GM21360 (cell line): ENCODE data around the gene ELN.
"Not testable (repeated sequence)": the region's sequence is repeated elsewhere in the genome, so short reads cannot be mapped to it uniquely, and the experiment has no call there.

Source experiments
- ATAC-seq: cut with Tn5 transposase; IDR thresholded peaks from one replicate; pipeline ENCODE4 v1.9.1; 2021; ENCODE audit warnings: mild to moderate bottlenecking, moderate library complexity; ENCODE audit not compliant: unreplicated experiment

Gene ELN

GRCh38 chr7:74027683-74028320 is at the start of gene ELN:
TSS of gene ELN (plus strand) at chr7:74028173. CDS start at chr7:74028188, 15 bp downstream.
- no peak for ATAC-seq

- ATAC-seq = no peak
Measured at GRCh38 chr7:73978661-73979563, 49.1 kb upstream of the ELN start.

GRCh38 chr7:73979656-73980055 is 48.3 kb upstream of the ELN start:
- ATAC-seq = not testable (repeated sequence)

- no peak for ATAC-seq
Measured at GRCh38 chr7:73980206-73980605, 47.8 kb upstream of the ELN start.

- no peak for ATAC-seq
Measured at GRCh38 chr7:73981933-73982332, 46.0 kb upstream of the ELN start.

GRCh38 chr7:73983437-73984164 is 44.4 kb upstream of the ELN start:
- ATAC-seq = no peak

GRCh38 chr7:73984481-73985205 is 43.3 kb upstream of the ELN start:
- ATAC-seq = no peak

GRCh38 chr7:73985737-73986141 is 42.2 kb upstream of the ELN start:
- ATAC-seq = no peak

- ATAC-seq = no peak
Measured at GRCh38 chr7:73986158-73986631, 41.8 kb upstream of the ELN start.

GRCh38 chr7:73987298-73987697 is 40.7 kb upstream of the ELN start:
- ATAC-seq = no peak

GRCh38 chr7:73988197-73988596 is 39.8 kb upstream of the ELN start:
- ATAC-seq = no peak

GRCh38 chr7:73991522-73992100 is 36.4 kb upstream of the ELN start:
- ATAC-seq = no peak

- ATAC-seq = no peak
Measured at GRCh38 chr7:73992101-73992562, 35.8 kb upstream of the ELN start.

GRCh38 chr7:73994023-73994422 is 34.0 kb upstream of the ELN start:
- ATAC-seq = no peak

- ATAC-seq = no peak
Measured at GRCh38 chr7:73994761-73995160, 33.2 kb upstream of the ELN start.

- no peak for ATAC-seq
Measured at GRCh38 chr7:73995330-73995729, 32.6 kb upstream of the ELN start.

- ATAC-seq = no peak
Measured at GRCh38 chr7:73995821-73996511, 32.0 kb upstream of the ELN start.

GRCh38 chr7:73997056-73997455 is 30.9 kb upstream of the ELN start:
- ATAC-seq = no peak

- no peak for ATAC-seq
Measured at GRCh38 chr7:73999664-74000435, 28.1 kb upstream of the ELN start.
